Hepatocyte (in vitro differentiated cells): Measurements from ENCODE around the gene CDK10.

Source experiments
- EZH2 ChIP-seq: fragments of 200-600 bp; sonication (generic); IDR thresholded peaks from 2 replicates; pipeline ENCODE4 v1.6.1; 2016; ENCODE audit warnings: antibody characterized with exemption, mild to moderate bottlenecking, borderline replicate concordance
- EZH2phosphoT487 ChIP-seq: fragments of 200-600 bp; sonication (generic); IDR thresholded peaks from one replicate; pipeline ENCODE4 v1.6.1; 2018; ENCODE audit warnings: antibody characterized with exemption, mild to moderate bottlenecking, low read depth, moderate library complexity; ENCODE audit not compliant: unreplicated experiment, severe bottlenecking
- TF ChIP-seq, protein P1 (sequence below): fragments of 200-600 bp; sonication (generic); IDR thresholded peaks from 2 replicates; pipeline ENCODE4 v1.5.1; 2016; ENCODE audit warnings: antibody characterized with exemption, mild to moderate bottlenecking; ENCODE audit not compliant: poor library complexity

DNA sequence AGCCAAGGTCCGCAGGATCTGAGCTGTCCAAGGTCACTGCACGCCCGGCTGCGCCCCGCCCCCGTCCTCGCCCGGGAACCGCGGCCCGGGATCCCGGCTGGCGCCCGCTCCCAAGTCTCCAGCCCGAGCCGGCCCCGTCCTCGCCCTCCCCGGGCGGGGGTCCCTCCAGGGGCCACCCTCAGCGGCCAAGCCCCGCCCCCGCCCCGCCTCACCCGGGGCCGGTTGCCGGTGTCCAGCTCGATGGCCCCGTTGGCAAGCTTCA, 34.0 kb downstream of the CDK10 start:
- TF ChIP-seq, protein P1, sequence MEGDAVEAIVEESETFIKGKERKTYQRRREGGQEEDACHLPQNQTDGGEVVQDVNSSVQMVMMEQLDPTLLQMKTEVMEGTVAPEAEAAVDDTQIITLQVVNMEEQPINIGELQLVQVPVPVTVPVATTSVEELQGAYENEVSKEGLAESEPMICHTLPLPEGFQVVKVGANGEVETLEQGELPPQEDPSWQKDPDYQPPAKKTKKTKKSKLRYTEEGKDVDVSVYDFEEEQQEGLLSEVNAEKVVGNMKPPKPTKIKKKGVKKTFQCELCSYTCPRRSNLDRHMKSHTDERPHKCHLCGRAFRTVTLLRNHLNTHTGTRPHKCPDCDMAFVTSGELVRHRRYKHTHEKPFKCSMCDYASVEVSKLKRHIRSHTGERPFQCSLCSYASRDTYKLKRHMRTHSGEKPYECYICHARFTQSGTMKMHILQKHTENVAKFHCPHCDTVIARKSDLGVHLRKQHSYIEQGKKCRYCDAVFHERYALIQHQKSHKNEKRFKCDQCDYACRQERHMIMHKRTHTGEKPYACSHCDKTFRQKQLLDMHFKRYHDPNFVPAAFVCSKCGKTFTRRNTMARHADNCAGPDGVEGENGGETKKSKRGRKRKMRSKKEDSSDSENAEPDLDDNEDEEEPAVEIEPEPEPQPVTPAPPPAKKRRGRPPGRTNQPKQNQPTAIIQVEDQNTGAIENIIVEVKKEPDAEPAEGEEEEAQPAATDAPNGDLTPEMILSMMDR = no peak
- TF ChIP-seq EZH2 = no peak
- no peak for TF ChIP-seq EZH2phosphoT487
